WTC11 (cell line): Measurements from ENCODE around the gene TMEM131L. TPM values are rescaled to one million over a fixed set of nuclear protein-coding genes. Genes with fewer than 3 reads are reported as not detected.

Experiments used
- ATAC-seq: fragments of 200-7000 bp; cut with Tn5 transposase; 2 replicates; pipeline ENCODE4 v1.10.0; 2021; ENCODE audit warnings: mild to moderate bottlenecking, moderate library complexity
- CTCF ChIA-PET: fragments of 300-600 bp; sonication (Branson Sonifier 250); formaldehyde crosslinking; loops from one replicate; lab custom pipeline; 2021; ENCODE audit warnings: antibody characterized with exemption; lab: Charles Lee
- POLR2A ChIA-PET: fragments of 350-600 bp; sonication (Branson Sonifier 250); formaldehyde crosslinking; loops from one replicate; lab custom pipeline; 2021; ENCODE audit warnings: antibody characterized with exemption; lab: Charles Lee
- DNase-seq: peaks from one replicate; pipeline ENCODE4 v3.0.0; 2021; ENCODE audit warnings: low spot score
- H3K27ac Mint-ChIP-seq: 2 replicates; pipeline ENCODE4 v1.8.0; 2021; ENCODE audit warnings: mixed read lengths
- H3K27me3 Mint-ChIP-seq: 2 replicates; pipeline ENCODE4 v1.8.0; 2021; ENCODE audit warnings: low read depth, mild to moderate bottlenecking, moderate library complexity, mixed read lengths
- H3K36me3 Mint-ChIP-seq: 2 replicates; pipeline ENCODE4 v1.8.0; 2021; ENCODE audit warnings: mixed read lengths
- H3K4me1 Mint-ChIP-seq: 2 replicates; pipeline ENCODE4 v1.8.0; 2022; ENCODE audit warnings: mixed read lengths
- H3K4me3 Mint-ChIP-seq: 2 replicates; pipeline ENCODE4 v1.8.0; 2021; ENCODE audit warnings: mild to moderate bottlenecking, moderate library complexity, mixed read lengths
- H3K9me3 Mint-ChIP-seq: 2 replicates; pipeline ENCODE4 v1.8.0; 2021; ENCODE audit warnings: mixed read lengths
- CREM ChIP-seq: sonication (generic); formaldehyde crosslinking; IDR thresholded peaks from 2 replicates; pipeline ENCODE4 v1.8.1; 2022; ENCODE audit warnings: mild to moderate bottlenecking, missing genetic modification reagents, moderate library complexity
- ESRRA ChIP-seq: sonication (generic); formaldehyde crosslinking; IDR thresholded peaks from 2 replicates; pipeline ENCODE4 v1.8.1; 2022; ENCODE audit warnings: mild to moderate bottlenecking, missing genetic modification reagents, borderline replicate concordance
- GRHL2 ChIP-seq: fragments of 250-450 bp; sonication (Bioruptor Pico); IDR thresholded peaks from 2 replicates; pipeline ENCODE4 v1.8.0; 2022; ENCODE audit warnings: mild to moderate bottlenecking, moderate library complexity; ENCODE audit not compliant: insufficient replicate concordance, severe bottlenecking
- NFYB ChIP-seq: sonication (generic); formaldehyde crosslinking; conservative IDR thresholded peaks from 2 replicates; pipeline ENCODE4 v1.8.0; 2022; ENCODE audit warnings: low read depth, missing genetic modification reagents
- NR1H2 ChIP-seq: sonication (generic); formaldehyde crosslinking; IDR thresholded peaks from 2 replicates; pipeline ENCODE4 v1.9.0; 2021; ENCODE audit warnings: mild to moderate bottlenecking, moderate library complexity, missing genetic modification reagents
- RORB ChIP-seq: fragments of 250-450 bp; sonication (Bioruptor Pico); IDR thresholded peaks from 2 replicates; pipeline ENCODE4 v1.9.0; 2021; ENCODE audit warnings: mild to moderate bottlenecking
- SOX15 ChIP-seq: fragments of 250-450 bp; sonication (Bioruptor Pico); IDR thresholded peaks from 2 replicates; pipeline ENCODE4 v1.9.0; 2021; ENCODE audit warnings: mild to moderate bottlenecking
- TP53 ChIP-seq: sonication (generic); formaldehyde crosslinking; IDR thresholded peaks from 2 replicates; pipeline ENCODE4 v1.8.1; 2023; ENCODE audit warnings: mild to moderate bottlenecking, missing genetic modification reagents
- ZBTB21 ChIP-seq: sonication (generic); formaldehyde crosslinking; IDR thresholded peaks from 2 replicates; pipeline ENCODE4 v1.8.1; 2023; ENCODE audit warnings: mild to moderate bottlenecking, missing genetic modification reagents, borderline replicate concordance
- ZNF263 ChIP-seq: sonication (generic); formaldehyde crosslinking; IDR thresholded peaks from 2 replicates; pipeline ENCODE4 v1.8.1; 2022; ENCODE audit warnings: low read depth, mild to moderate bottlenecking, moderate library complexity, missing genetic modification reagents
- ZNF423 ChIP-seq: fragments of 250-450 bp; sonication (Bioruptor Pico); IDR thresholded peaks from 2 replicates; pipeline ENCODE4 v2.1.2; 2022; ENCODE audit warnings: mild to moderate bottlenecking, moderate library complexity
- ZNF671 ChIP-seq: fragments of 250-450 bp; sonication (Bioruptor Pico); IDR thresholded peaks from 2 replicates; pipeline ENCODE4 v1.8.0; 2021; ENCODE audit warnings: mild to moderate bottlenecking
- total RNA-seq: library from RNA; stranded (reverse); gene quantifications from 3 replicates; pipeline ENCODE4 v1.2.3, GENCODE V29; 2021
- TF ChIP-seq, protein P1 (sequence below): fragments of 200-600 bp; IDR thresholded peaks from 2 replicates; pipeline ENCODE4 v1.8.0; 2022; ENCODE audit warnings: antibody characterized with exemption
- TF ChIP-seq, protein P2 (sequence below): sonication (generic); formaldehyde crosslinking; IDR thresholded peaks from 2 replicates; pipeline ENCODE4 v1.8.0; 2022; ENCODE audit warnings: missing genetic modification reagents
- TF ChIP-seq, protein P3 (sequence below): fragments of 250-450 bp; sonication (Bioruptor Pico); conservative IDR thresholded peaks from 2 replicates; pipeline ENCODE4 v1.9.0; 2021; ENCODE audit warnings: mild to moderate bottlenecking
- TF ChIP-seq, protein P4 (sequence below): fragments of 250-450 bp; sonication (Bioruptor Pico); IDR thresholded peaks from 2 replicates; pipeline ENCODE4 v1.9.0; 2021; ENCODE audit warnings: moderate library complexity, mild to moderate bottlenecking, inconsistent platforms, borderline replicate concordance
- TF ChIP-seq, protein P5 (sequence below): fragments of 250-450 bp; sonication (Bioruptor Pico); IDR thresholded peaks from 2 replicates; pipeline ENCODE4 v2.1.2; 2022; ENCODE audit warnings: mild to moderate bottlenecking, moderate library complexity
- TF ChIP-seq, protein P6 (sequence below): fragments of 250-450 bp; sonication (Bioruptor Pico); IDR thresholded peaks from 2 replicates; pipeline ENCODE4 v1.9.0; 2021; ENCODE audit warnings: mild to moderate bottlenecking, borderline replicate concordance
- TF ChIP-seq, protein P7 (sequence below): sonication (generic); formaldehyde crosslinking; IDR thresholded peaks from 2 replicates; pipeline ENCODE4 v1.8.1; 2022; ENCODE audit warnings: mild to moderate bottlenecking, missing genetic modification reagents, moderate library complexity, borderline replicate concordance

Gene TMEM131L
- total RNA-seq, 1 experiment from 2014 or later: 26.7 TPM

DNA sequence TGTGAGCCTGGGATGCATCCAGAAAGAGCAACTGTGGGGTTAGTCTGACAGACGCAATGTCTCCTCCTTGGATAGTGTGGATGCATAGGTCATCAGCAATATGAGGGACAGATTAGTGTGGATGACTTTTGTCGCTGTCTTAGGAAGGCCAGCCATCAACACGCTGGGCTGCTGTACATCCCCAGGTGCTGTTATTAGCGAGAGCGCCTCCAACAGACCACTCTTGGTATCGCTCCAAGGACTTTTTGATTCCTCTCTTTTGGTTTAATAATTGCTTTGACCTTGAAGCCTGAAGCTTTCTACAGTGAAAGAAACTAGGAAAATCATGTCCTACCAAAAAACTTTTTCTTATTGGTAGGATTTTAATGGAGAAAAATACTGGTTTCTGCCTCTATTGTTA lies 76.7 kb downstream of the TMEM131L start:
- no peak overlapping the region for H3K4me3 Mint-ChIP-seq
- no peaks in the 10 kb centered on the region for H3K9me3 Mint-ChIP-seq
- no peak for ATAC-seq
- H3K4me1 Mint-ChIP-seq: peaks cover 52% of the 10 kb centered on the region
- no peak overlapping the region for H3K27ac Mint-ChIP-seq
- peak; percentile 58 for DNase-seq
- POLR2A ChIA-PET: interaction anchor here (1.4 kb wide), 1 partner anchor 12 kb away, joined by 5 read pairs; no protein-coding TSS in a partner anchor
- CTCF ChIA-PET: interaction anchor here (1.0 to 2.7 kb wide), 4 partner anchors 12 to 400 kb away, joined by 3 to 14 read pairs (median 8); partner anchors contain the start of gene TMEM131L
- no peaks in the 10 kb centered on the region for H3K27me3 Mint-ChIP-seq
- TF ChIP-seq ZNF423: no peak
- TF ChIP-seq, protein P1, sequence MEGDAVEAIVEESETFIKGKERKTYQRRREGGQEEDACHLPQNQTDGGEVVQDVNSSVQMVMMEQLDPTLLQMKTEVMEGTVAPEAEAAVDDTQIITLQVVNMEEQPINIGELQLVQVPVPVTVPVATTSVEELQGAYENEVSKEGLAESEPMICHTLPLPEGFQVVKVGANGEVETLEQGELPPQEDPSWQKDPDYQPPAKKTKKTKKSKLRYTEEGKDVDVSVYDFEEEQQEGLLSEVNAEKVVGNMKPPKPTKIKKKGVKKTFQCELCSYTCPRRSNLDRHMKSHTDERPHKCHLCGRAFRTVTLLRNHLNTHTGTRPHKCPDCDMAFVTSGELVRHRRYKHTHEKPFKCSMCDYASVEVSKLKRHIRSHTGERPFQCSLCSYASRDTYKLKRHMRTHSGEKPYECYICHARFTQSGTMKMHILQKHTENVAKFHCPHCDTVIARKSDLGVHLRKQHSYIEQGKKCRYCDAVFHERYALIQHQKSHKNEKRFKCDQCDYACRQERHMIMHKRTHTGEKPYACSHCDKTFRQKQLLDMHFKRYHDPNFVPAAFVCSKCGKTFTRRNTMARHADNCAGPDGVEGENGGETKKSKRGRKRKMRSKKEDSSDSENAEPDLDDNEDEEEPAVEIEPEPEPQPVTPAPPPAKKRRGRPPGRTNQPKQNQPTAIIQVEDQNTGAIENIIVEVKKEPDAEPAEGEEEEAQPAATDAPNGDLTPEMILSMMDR: peak; percentile 36; the same call in 1 of the 2 replicates
- TF ChIP-seq, protein P2, sequence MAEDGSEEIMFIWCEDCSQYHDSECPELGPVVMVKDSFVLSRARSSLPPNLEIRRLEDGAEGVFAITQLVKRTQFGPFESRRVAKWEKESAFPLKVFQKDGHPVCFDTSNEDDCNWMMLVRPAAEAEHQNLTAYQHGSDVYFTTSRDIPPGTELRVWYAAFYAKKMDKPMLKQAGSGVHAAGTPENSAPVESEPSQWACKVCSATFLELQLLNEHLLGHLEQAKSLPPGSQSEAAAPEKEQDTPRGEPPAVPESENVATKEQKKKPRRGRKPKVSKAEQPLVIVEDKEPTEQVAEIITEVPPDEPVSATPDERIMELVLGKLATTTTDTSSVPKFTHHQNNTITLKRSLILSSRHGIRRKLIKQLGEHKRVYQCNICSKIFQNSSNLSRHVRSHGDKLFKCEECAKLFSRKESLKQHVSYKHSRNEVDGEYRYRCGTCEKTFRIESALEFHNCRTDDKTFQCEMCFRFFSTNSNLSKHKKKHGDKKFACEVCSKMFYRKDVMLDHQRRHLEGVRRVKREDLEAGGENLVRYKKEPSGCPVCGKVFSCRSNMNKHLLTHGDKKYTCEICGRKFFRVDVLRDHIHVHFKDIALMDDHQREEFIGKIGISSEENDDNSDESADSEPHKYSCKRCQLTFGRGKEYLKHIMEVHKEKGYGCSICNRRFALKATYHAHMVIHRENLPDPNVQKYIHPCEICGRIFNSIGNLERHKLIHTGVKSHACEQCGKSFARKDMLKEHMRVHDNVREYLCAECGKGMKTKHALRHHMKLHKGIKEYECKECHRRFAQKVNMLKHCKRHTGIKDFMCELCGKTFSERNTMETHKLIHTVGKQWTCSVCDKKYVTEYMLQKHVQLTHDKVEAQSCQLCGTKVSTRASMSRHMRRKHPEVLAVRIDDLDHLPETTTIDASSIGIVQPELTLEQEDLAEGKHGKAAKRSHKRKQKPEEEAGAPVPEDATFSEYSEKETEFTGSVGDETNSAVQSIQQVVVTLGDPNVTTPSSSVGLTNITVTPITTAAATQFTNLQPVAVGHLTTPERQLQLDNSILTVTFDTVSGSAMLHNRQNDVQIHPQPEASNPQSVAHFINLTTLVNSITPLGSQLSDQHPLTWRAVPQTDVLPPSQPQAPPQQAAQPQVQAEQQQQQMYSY: 0 out of 2 replicates have a peak, but pooled peaks have one; percentile 2
- H3K36me3 Mint-ChIP-seq: 0 out of 2 replicates have a peak, but pooled peaks cover 3% of the 10 kb centered on the region

DNA sequence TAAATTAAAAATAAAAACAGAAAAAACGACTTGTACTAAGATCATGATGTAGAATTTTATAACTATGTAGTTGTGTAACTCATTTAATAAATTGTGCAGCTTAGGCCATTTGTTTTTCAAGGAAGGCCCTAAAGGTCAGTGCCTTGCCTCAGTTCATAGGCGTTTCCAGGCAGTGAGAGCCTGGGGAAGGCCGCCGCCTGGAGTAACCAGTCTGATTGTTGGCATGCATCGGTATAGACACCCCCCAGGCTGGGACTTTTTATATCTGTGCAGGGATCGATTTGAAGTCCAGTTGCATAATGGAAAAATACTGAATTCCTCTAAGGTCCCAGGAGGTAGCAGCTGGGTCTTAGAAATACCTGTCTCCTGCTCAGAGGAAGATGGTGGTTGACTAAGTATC lies 77.2 kb downstream of the TMEM131L start:
- ChIA-PET POLR2A (no interaction called here), CTCF (interaction anchor here (1.0 to 2.7 kb wide), 5 partner anchors 12 to 400 kb away, joined by 3 to 14 read pairs (median 6); partner anchors contain the start of gene TMEM131L)
- Mint-ChIP-seq H3K4me3 (no peak overlapping the region), H3K27ac (no peak overlapping the region), H3K27me3 (no peaks in the 10 kb centered on the region), H3K9me3 (no peaks in the 10 kb centered on the region), H3K36me3 (0 out of 2 replicates have a peak, but pooled peaks cover 2% of the 10 kb centered on the region), H3K4me1 (peaks cover 49% of the 10 kb centered on the region)
- ATAC-seq: no peak
- no peak for DNase-seq
- TF ChIP-seq SOX15 (no peak), ZBTB21 (CRISPR knock-in tag) (no peak), CREM (CRISPR knock-in tag) (no peak), NFYB (CRISPR knock-in tag) (no peak), ZNF671 (no peak), NR1H2 (no peak), TP53 (CRISPR knock-in tag) (no peak), ESRRA (CRISPR knock-in tag) (no peak), RORB (CRISPR knock-in tag) (no peak), GRHL2 (CRISPR knock-in tag) (no peak), ZNF263 (CRISPR knock-in tag) (no peak)
- TF ChIP-seq, protein P3, sequence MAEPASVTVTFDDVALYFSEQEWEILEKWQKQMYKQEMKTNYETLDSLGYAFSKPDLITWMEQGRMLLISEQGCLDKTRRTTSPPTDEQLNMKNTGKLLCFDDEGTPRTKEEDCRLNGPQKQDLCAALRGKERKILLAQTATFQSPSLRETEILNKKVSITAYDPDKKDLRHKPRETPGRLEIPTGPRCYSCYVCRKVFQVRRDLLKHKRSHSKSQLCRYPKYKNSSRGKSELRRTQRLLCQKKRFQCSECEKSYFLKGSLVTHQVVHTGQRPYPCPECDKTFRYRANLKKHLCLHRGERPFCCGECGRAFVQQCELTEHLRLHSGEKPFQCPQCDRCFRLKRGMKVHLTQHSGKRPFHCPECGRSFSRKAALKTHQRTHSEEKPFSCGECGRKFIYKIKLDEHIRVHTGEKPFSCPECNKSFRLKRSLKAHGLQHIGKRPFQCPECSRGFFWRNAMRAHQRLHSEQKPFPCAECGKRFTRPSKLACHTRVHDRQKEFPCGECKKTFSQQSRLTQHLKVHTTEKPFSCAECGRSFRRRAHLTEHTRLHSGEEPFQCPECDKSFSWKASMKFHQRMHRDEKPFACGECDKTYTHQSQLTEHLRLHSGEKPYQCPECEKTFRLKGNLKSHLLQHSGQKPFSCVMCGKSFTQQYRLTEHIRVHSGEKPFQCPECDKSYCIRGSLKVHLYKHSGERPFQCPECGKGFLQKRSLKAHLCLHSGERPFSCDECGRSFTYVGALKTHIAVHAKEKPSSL (CRISPR knock-in tag): no peak
- TF ChIP-seq, protein P4, sequence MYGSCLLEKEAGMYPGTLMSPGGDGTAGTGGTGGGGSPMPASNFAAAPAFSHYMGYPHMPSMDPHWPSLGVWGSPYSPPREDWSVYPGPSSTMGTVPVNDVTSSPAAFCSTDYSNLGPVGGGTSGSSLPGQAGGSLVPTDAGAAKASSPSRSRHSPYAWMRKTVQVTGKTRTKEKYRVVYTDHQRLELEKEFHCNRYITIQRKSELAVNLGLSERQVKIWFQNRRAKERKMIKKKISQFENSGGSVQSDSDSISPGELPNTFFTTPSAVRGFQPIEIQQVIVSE: no peak
- TF ChIP-seq, protein P5, sequence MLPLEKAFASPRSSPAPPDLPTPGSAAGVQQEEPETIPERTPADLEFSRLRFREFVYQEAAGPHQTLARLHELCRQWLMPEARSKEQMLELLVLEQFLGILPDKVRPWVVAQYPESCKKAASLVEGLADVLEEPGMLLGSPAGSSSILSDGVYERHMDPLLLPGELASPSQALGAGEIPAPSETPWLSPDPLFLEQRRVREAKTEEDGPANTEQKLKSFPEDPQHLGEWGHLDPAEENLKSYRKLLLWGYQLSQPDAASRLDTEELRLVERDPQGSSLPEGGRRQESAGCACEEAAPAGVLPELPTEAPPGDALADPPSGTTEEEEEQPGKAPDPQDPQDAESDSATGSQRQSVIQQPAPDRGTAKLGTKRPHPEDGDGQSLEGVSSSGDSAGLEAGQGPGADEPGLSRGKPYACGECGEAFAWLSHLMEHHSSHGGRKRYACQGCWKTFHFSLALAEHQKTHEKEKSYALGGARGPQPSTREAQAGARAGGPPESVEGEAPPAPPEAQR (CRISPR knock-in tag): no peak
- TF ChIP-seq, protein P6, sequence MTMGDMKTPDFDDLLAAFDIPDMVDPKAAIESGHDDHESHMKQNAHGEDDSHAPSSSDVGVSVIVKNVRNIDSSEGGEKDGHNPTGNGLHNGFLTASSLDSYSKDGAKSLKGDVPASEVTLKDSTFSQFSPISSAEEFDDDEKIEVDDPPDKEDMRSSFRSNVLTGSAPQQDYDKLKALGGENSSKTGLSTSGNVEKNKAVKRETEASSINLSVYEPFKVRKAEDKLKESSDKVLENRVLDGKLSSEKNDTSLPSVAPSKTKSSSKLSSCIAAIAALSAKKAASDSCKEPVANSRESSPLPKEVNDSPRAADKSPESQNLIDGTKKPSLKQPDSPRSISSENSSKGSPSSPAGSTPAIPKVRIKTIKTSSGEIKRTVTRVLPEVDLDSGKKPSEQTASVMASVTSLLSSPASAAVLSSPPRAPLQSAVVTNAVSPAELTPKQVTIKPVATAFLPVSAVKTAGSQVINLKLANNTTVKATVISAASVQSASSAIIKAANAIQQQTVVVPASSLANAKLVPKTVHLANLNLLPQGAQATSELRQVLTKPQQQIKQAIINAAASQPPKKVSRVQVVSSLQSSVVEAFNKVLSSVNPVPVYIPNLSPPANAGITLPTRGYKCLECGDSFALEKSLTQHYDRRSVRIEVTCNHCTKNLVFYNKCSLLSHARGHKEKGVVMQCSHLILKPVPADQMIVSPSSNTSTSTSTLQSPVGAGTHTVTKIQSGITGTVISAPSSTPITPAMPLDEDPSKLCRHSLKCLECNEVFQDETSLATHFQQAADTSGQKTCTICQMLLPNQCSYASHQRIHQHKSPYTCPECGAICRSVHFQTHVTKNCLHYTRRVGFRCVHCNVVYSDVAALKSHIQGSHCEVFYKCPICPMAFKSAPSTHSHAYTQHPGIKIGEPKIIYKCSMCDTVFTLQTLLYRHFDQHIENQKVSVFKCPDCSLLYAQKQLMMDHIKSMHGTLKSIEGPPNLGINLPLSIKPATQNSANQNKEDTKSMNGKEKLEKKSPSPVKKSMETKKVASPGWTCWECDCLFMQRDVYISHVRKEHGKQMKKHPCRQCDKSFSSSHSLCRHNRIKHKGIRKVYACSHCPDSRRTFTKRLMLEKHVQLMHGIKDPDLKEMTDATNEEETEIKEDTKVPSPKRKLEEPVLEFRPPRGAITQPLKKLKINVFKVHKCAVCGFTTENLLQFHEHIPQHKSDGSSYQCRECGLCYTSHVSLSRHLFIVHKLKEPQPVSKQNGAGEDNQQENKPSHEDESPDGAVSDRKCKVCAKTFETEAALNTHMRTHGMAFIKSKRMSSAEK: no peak
- TF ChIP-seq, protein P7, sequence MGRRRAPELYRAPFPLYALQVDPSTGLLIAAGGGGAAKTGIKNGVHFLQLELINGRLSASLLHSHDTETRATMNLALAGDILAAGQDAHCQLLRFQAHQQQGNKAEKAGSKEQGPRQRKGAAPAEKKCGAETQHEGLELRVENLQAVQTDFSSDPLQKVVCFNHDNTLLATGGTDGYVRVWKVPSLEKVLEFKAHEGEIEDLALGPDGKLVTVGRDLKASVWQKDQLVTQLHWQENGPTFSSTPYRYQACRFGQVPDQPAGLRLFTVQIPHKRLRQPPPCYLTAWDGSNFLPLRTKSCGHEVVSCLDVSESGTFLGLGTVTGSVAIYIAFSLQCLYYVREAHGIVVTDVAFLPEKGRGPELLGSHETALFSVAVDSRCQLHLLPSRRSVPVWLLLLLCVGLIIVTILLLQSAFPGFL (CRISPR knock-in tag): no peak
